Activated CD8-positive, alpha-beta memory T cell treated with anti-CD3 and anti-CD28 coated beads for 1 hour (primary cell): ENCODE measurements around the gene SMO.
"Not testable (repeated sequence)": the region's sequence is repeated elsewhere in the genome, so short reads cannot be mapped to it uniquely, and the experiment has no call there.

Experiments used
- DNase-seq, 2 donors: peaks; one replicate each; pipeline ENCODE4 v3.0.0-alpha.2; 2020; ENCODE audit warnings: low read depth in 1 of 2; ENCODE audit errors: extremely low read depth in 1 of 2

SMO gene

GRCh38 chr7:129205987-129206785, 17.8 kb downstream of the SMO start:
- DNase-seq = no peak

- no peak for DNase-seq
Measured at GRCh38 chr7:129208667-129209066, 20.2 kb downstream of the SMO start.

GRCh38 chr7:129209067-129209926, 20.9 kb downstream of the SMO start:
- DNase-seq = no peak

GRCh38 chr7:129210256-129210988, 22.0 kb downstream of the SMO start:
- peak; percentile 23 to 50 for DNase-seq

GRCh38 chr7:129210989-129211312, 22.5 kb downstream of the SMO start:
- no peak for DNase-seq

- no peak for DNase-seq
Measured at GRCh38 chr7:129212126-129212525, 23.7 kb downstream of the SMO start.

GRCh38 chr7:129212596-129212995, 24.2 kb downstream of the SMO start:
- DNase-seq = no peak

GRCh38 chr7:129213828-129214227, 25.4 kb downstream of the SMO start:
- no peak for DNase-seq

GRCh38 chr7:129215691-129216090, 27.3 kb downstream of the SMO start:
- DNase-seq = not testable (repeated sequence)

- DNase-seq = not testable (repeated sequence)
Measured at GRCh38 chr7:129216101-129216715, 27.8 kb downstream of the SMO start.

GRCh38 chr7:129216821-129217416, 28.5 kb downstream of the SMO start:
- not testable (repeated sequence) for DNase-seq

- DNase-seq = peak; percentile 50 to 60
Measured at GRCh38 chr7:129218514-129219062, 30.2 kb downstream of the SMO start.

- not testable (repeated sequence) for DNase-seq
Measured at GRCh38 chr7:129219166-129219565, 30.7 kb downstream of the SMO start.

GRCh38 chr7:129222064-129222463, 33.6 kb downstream of the SMO start:
- no peak for DNase-seq

GRCh38 chr7:129224251-129225205, 36.1 kb downstream of the SMO start, which contains the start of gene AHCYL2:
Gene AHCYL2 (plus strand): TSS chr7:129225030.
- DNase-seq = peak; percentile 88 to 97

GRCh38 chr7:129225206-129225930, 36.9 kb downstream of the SMO start:
- DNase-seq = peak; percentile 11 to 25

- DNase-seq = no peak
Measured at GRCh38 chr7:129225931-129226572, 37.6 kb downstream of the SMO start.
